ENCODE data around the gene IGDCC3. TPM values are rescaled to one million over a fixed set of nuclear protein-coding genes. Genes with fewer than 3 reads are reported as not detected.

Gene IGDCC3
- total RNA-seq, 1 experiment from 2014 or later, result not detected

- Mint-ChIP-seq H3K4me3 (ENCODE audit: low read depth, unreplicated experiment) (no peak overlapping the region), H3K36me3 (ENCODE audit: insufficient read depth, unreplicated experiment) (no peaks in the 10 kb centered on the region), H3K27ac (ENCODE audit: unreplicated experiment) (no peak overlapping the region), H3K4me1 (ENCODE audit: low read depth, unreplicated experiment) (no peaks in the 10 kb centered on the region), H3K27me3 (ENCODE audit: unreplicated experiment) (peaks cover 48% of the 10 kb centered on the region), H3K9me3 (ENCODE audit: low read depth, unreplicated experiment) (no peaks in the 10 kb centered on the region)
- CTCF ChIA-PET, result interaction anchor here (0.9 kb wide), 1 partner anchor 14 kb away, joined by 6 read pairs; no protein-coding TSS in a partner anchor
- DNase-seq, result no peak
- intact Hi-C loops (cut with micrococcal nuclease; ENCODE audit: unreplicated experiment), result no loop called here
- BruUV-seq (replicated peaks), result no TSS peak
- TF ChIP-seq, protein P1, sequence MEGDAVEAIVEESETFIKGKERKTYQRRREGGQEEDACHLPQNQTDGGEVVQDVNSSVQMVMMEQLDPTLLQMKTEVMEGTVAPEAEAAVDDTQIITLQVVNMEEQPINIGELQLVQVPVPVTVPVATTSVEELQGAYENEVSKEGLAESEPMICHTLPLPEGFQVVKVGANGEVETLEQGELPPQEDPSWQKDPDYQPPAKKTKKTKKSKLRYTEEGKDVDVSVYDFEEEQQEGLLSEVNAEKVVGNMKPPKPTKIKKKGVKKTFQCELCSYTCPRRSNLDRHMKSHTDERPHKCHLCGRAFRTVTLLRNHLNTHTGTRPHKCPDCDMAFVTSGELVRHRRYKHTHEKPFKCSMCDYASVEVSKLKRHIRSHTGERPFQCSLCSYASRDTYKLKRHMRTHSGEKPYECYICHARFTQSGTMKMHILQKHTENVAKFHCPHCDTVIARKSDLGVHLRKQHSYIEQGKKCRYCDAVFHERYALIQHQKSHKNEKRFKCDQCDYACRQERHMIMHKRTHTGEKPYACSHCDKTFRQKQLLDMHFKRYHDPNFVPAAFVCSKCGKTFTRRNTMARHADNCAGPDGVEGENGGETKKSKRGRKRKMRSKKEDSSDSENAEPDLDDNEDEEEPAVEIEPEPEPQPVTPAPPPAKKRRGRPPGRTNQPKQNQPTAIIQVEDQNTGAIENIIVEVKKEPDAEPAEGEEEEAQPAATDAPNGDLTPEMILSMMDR (IDR thresholded peaks at IDR 0.05; ENCODE audit: unreplicated experiment), result no peak
Measured at GRCh38 chr15:65405791-65406423, 28.1 kb upstream of the IGDCC3 start.

DNA sequence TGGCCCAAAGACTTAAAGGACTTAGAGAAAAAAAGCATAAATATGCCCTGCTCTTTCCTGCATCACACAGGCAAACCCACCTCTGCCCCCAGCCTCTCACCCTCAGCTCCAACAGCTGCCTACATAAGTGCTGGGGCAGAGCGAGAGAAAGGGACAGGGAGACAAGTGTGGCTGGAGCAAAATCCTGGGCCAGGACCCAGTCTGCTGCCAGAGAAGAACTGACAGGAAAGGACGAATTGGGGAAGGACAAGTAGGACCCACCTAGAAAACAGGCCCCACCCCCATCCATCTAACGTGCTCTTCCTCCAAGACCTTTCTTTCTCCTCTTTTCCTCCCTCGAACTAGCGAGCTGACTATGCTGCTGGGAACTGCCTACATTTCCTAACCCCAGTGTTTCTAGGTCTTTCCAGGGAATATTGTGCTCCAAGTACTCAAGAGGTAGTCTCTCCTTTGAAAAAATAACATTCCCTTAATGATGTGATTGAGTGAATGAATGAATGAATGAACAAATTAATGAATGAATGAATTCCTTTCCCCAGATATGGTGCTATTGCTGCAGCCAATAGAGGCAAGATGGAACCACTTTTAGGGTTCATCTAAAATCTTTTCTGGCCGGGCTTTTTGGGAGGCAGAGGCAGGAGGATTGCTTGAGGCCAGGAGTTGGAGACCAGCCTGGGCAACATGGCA is 26.5 kb upstream of the IGDCC3 start:
- no TSS peak for BruUV-seq (replicated peaks)
- intact Hi-C loops (cut with micrococcal nuclease; ENCODE audit: unreplicated experiment), result loop anchor here (5.0 kb wide), 1 partner anchor 87 kb away; no protein-coding TSS in a partner anchor

DNA sequence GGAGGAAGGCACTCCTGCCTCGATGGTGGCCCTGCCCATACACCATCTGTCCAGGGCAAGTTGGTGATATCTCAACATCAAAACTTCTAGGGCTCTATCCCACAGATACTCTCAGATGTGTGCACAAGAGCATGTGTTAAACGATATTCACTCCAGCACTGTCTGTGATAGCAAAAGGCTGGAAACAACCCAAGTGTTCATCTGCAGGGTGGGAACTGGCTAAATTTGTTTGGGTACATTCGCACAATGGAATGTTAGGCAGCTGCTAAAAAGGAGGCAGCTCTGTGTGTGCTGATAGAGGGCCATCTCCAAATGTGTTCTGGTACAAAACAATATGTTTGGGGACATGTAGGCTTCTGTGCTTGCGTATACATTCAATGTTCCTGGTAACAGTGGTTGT is 25.2 kb upstream of the IGDCC3 start:
- H3K27me3 Mint-ChIP-seq (ENCODE audit: unreplicated experiment), result peaks cover 56% of the 10 kb centered on the region
- TF ChIP-seq, protein P1 (IDR thresholded peaks at IDR 0.05; ENCODE audit: unreplicated experiment), result no peak
- H3K27ac Mint-ChIP-seq (ENCODE audit: unreplicated experiment), result no peak overlapping the region
- H3K36me3 Mint-ChIP-seq (ENCODE audit: insufficient read depth, unreplicated experiment), result no peaks in the 10 kb centered on the region
- intact Hi-C loops (cut with micrococcal nuclease; ENCODE audit: unreplicated experiment), result loop anchor here (5.0 kb wide), 1 partner anchor 86 kb away; no protein-coding TSS in a partner anchor
- H3K4me3 Mint-ChIP-seq (ENCODE audit: low read depth, unreplicated experiment), result no peak overlapping the region
- no peak for DNase-seq
- CTCF ChIA-PET, result interaction anchor here (0.6 kb wide), 1 partner anchor 10 kb away, joined by 3 read pairs; no protein-coding TSS in a partner anchor
- no peaks in the 10 kb centered on the region for H3K9me3 Mint-ChIP-seq (ENCODE audit: low read depth, unreplicated experiment)
- no TSS peak for BruUV-seq (replicated peaks)
- no peaks in the 10 kb centered on the region for H3K4me1 Mint-ChIP-seq (ENCODE audit: low read depth, unreplicated experiment)

More for the DNA sequence above, 26.5 kb upstream of the IGDCC3 start:
- peaks cover 55% of the 10 kb centered on the region for H3K27me3 Mint-ChIP-seq (ENCODE audit: unreplicated experiment)
- no peak overlapping the region for H3K27ac Mint-ChIP-seq (ENCODE audit: unreplicated experiment)
- H3K4me3 Mint-ChIP-seq (ENCODE audit: low read depth, unreplicated experiment), result no peak overlapping the region
- TF ChIP-seq, protein P1 (IDR thresholded peaks at IDR 0.05; ENCODE audit: unreplicated experiment), result no peak
- no peak for DNase-seq
- H3K4me1 Mint-ChIP-seq (ENCODE audit: low read depth, unreplicated experiment), result no peaks in the 10 kb centered on the region
- no peaks in the 10 kb centered on the region for H3K9me3 Mint-ChIP-seq (ENCODE audit: low read depth, unreplicated experiment)
- CTCF ChIA-PET, result interaction anchor here (0.7 kb wide), 1 partner anchor 17 kb away, joined by 3 read pairs; no protein-coding TSS in a partner anchor
- no peaks in the 10 kb centered on the region for H3K36me3 Mint-ChIP-seq (ENCODE audit: insufficient read depth, unreplicated experiment)

DNA sequence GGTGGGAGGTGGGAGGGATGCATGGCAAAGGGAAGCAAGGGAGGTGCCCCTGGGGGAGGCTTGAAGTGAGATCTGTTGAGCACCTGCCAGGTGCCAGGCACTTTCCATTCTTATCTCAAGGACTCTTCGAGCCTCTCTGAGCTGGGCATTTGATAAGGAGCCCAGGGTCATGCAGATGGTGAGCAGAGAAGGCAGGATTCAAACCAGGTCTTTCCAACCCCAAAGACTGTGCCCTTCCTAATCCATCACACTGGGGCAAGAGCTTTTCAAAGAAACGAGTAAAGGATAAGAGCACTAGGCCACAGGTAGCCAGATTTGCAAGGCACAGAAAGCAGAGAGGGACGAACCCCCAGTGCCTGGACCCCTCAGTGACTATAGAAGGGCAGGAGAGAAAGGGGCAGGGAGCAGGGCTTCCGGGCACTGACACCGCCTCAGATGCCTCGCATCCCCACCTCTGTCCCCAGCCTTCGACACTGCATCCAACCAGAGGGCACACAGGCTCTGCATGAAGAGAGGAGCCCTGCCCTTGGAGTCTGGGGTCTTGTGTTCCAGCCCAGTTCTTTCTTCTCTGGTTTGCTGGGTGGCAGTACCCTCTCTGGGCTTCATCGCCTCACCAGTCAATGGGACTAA is 23.9 kb upstream of the IGDCC3 start:
- Mint-ChIP-seq H3K4me1 (ENCODE audit: low read depth, unreplicated experiment) (no peaks in the 10 kb centered on the region), H3K27me3 (ENCODE audit: unreplicated experiment) (peaks cover 66% of the 10 kb centered on the region), H3K27ac (ENCODE audit: unreplicated experiment) (no peak overlapping the region), H3K4me3 (ENCODE audit: low read depth, unreplicated experiment) (no peak overlapping the region), H3K9me3 (ENCODE audit: low read depth, unreplicated experiment) (no peaks in the 10 kb centered on the region), H3K36me3 (ENCODE audit: insufficient read depth, unreplicated experiment) (no peaks in the 10 kb centered on the region)
- CTCF ChIA-PET, result interaction anchor here (0.6 to 2.8 kb wide), 9 partner anchors 16 to 888 kb away, joined by 3 to 15 read pairs (median 5); no protein-coding TSS in a partner anchor
- no TSS peak for BruUV-seq (replicated peaks)
- DNase-seq, result no peak
- intact Hi-C loops (cut with micrococcal nuclease; ENCODE audit: unreplicated experiment), result loop anchor here (5.0 kb wide), 1 partner anchor 84 kb away; no protein-coding TSS in a partner anchor
- TF ChIP-seq, protein P1 (IDR thresholded peaks at IDR 0.05; ENCODE audit: unreplicated experiment), result no peak

Measured in Calu3 (cell line).